Breast epithelium (tissue), 4 donors: Measurements from ENCODE around the gene ADCY1. TPM values are rescaled to one million over a fixed set of nuclear protein-coding genes. Genes with fewer than 3 reads are reported as not detected.

ENCODE experiments used
- DNase-seq, 2 donors: peaks; one replicate each; pipeline ENCODE4 v3.0.0-alpha.2; 2019; ENCODE audit warnings: low spot score in 2 of 2
- H3K27ac ChIP-seq, 2 donors: fragments of 200-600 bp; sonication (generic) in 1 of 2; one replicate each; pipeline ENCODE4 v1.5.1; 2016 to 2019; ENCODE audit warnings: mild to moderate bottlenecking in 1 of 2
- H3K27me3 ChIP-seq, 2 donors: fragments of 200-600 bp; sonication (generic) in 1 of 2; one replicate each; pipeline versions ENCODE4 v1.5.1 to v1.6.0; 2017 to 2019; ENCODE audit warnings: control low read depth in 1 of 2, mild to moderate bottlenecking in 1 of 2
- H3K36me3 ChIP-seq: fragments of 200-600 bp; one replicate; pipeline ENCODE4 v1.5.1; 2019
- H3K4me1 ChIP-seq, 2 donors: fragments of 200-600 bp; sonication (generic); one replicate each; pipeline ENCODE4 v1.5.1; 2016 to 2019; ENCODE audit warnings: control low read depth in 1 of 2
- H3K4me3 ChIP-seq, 3 donors: fragments of 200-600 bp; sonication (generic); 1 replicate in 2 of 3; 2 replicates in 1 of 3; pipeline ENCODE4 v1.5.1; 2016 to 2019; ENCODE audit warnings: mild to moderate bottlenecking in 3 of 3, moderate library complexity in 2 of 3
- H3K9me3 ChIP-seq, 2 donors: fragments of 200-600 bp; sonication (generic) in 1 of 2; one replicate each; pipeline ENCODE4 v1.5.1; 2016 to 2019; ENCODE audit warnings: control low read depth in 1 of 2
- POLR2A ChIP-seq: fragments of 450-650 bp; IDR thresholded peaks from one replicate; pipeline ENCODE4 v1.6.1; 2016; ENCODE audit warnings: antibody characterized with exemption, mild to moderate bottlenecking, moderate library complexity
- POLR2AphosphoS5 ChIP-seq, 3 donors: sonication (generic); formaldehyde crosslinking; IDR thresholded peaks; one replicate each; pipeline ENCODE4 v1.6.1; 2017; ENCODE audit warnings: antibody characterized with exemption in 3 of 3
- intact Hi-C: fragments of 100-400 bp; cut with DNase I; formaldehyde crosslinking; loops from one replicate; pipeline ENCODE4 v1.15.1; 2023; ENCODE audit warnings: low total_unique reads
- total RNA-seq, 3 donors: library from RNA; depleted of rRNA; stranded (reverse); fragments of >200 nt; gene quantifications; one replicate each; pipeline ENCODE4 v1.1.0, GENCODE V29; 2016
- TF ChIP-seq, protein P1 (sequence below), 3 donors: fragments of 450-650 bp; IDR thresholded peaks; one replicate each; pipeline ENCODE4 v1.5.1; 2016 to 2017; ENCODE audit warnings: antibody characterized with exemption in 3 of 3, mild to moderate bottlenecking in 3 of 3, moderate library complexity in 3 of 3

Gene ADCY1
- total RNA-seq, 3 donors from 2014 or later = 1.6 to 14.4 (median 2.5) TPM

DNA sequence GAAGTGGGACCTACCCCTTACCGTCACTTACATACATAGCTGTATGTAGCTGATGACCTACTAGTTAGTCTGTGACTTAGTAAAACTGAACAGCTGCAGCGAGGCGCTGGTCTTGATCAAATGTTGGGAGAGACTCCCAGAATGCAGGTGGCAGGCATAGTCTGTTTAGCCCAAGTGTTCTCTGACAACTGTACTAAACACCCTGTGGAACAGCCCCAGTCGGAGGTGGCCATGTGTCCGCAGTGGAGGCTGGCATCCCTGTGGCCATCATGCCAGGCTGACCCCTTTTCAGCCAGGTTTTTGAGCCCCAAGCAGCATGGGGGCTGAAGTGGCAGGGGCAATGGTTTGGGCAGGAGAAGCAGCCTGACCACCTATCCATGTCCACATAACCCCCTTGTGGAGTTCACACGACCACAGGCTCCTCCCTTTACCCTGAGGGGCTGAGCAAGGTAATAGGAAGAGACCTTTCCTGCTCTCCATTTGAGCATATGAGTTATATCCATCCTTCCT lies 7.2 kb downstream of the ADCY1 start:
- H3K9me3 ChIP-seq = no peaks in the 10 kb centered on the region
- no peaks in the 10 kb centered on the region for H3K4me1 ChIP-seq
- peak in 1 of 2 donors; percentile 20 for DNase-seq
- TF ChIP-seq POLR2A = no peak
- no peak for TF ChIP-seq POLR2AphosphoS5 (IDR thresholded peaks at IDR 0.05)
- TF ChIP-seq, protein P1, sequence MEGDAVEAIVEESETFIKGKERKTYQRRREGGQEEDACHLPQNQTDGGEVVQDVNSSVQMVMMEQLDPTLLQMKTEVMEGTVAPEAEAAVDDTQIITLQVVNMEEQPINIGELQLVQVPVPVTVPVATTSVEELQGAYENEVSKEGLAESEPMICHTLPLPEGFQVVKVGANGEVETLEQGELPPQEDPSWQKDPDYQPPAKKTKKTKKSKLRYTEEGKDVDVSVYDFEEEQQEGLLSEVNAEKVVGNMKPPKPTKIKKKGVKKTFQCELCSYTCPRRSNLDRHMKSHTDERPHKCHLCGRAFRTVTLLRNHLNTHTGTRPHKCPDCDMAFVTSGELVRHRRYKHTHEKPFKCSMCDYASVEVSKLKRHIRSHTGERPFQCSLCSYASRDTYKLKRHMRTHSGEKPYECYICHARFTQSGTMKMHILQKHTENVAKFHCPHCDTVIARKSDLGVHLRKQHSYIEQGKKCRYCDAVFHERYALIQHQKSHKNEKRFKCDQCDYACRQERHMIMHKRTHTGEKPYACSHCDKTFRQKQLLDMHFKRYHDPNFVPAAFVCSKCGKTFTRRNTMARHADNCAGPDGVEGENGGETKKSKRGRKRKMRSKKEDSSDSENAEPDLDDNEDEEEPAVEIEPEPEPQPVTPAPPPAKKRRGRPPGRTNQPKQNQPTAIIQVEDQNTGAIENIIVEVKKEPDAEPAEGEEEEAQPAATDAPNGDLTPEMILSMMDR (IDR thresholded peaks at IDR 0.05) = no peak
- no peaks in the 10 kb centered on the region for H3K36me3 ChIP-seq
- intact Hi-C loops = no loop called here
- peaks cover 0 to 6% of the 10 kb centered on the region in 2 donors for H3K27me3 ChIP-seq
- H3K4me3 ChIP-seq = no peak overlapping the region
- no peak overlapping the region for H3K27ac ChIP-seq

DNA sequence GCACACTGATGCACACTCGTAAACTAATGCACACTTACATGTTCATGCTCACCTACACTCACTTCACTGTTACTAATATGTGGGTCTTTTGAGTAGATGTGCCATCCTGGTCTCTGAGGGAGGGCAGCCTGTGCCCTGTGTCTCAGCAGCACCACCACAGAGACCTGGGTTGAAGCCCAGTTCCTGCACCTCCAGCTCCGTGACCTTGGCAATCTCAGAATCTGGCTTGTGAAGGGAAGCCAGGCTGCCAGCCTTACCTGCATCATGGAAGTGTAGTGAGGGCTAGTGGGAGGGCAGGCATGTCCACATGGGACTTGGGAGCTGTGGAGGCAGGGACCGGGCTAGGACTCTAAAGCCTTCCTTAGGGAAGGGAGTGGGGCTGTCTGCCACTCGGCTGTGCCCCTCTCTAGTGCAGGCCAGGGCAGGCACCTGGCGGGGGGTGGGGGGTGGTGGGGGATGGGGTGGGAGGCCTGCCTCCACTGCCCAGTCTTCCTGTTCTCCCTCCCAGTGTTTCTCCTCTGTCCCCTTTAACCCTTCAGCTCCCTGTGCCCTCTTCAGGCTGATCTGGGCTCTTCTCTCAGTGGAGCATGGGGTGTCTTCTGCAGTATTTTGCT lies 8.1 kb downstream of the ADCY1 start:
- peak in 1 of 2 donors; percentile 20 for DNase-seq
- Histone ChIP-seq H3K27me3 (no peaks in the 10 kb centered on the region), H3K36me3 (no peaks in the 10 kb centered on the region), H3K4me1 (no peaks in the 10 kb centered on the region), H3K4me3 (no peak overlapping the region), H3K9me3 (no peaks in the 10 kb centered on the region), H3K27ac (no peak overlapping the region)
- TF ChIP-seq, protein P1 (IDR thresholded peaks at IDR 0.05) = no peak
- TF ChIP-seq POLR2AphosphoS5 (IDR thresholded peaks at IDR 0.05) (no peak), POLR2A (no peak)
- intact Hi-C loops = no loop called here

DNA sequence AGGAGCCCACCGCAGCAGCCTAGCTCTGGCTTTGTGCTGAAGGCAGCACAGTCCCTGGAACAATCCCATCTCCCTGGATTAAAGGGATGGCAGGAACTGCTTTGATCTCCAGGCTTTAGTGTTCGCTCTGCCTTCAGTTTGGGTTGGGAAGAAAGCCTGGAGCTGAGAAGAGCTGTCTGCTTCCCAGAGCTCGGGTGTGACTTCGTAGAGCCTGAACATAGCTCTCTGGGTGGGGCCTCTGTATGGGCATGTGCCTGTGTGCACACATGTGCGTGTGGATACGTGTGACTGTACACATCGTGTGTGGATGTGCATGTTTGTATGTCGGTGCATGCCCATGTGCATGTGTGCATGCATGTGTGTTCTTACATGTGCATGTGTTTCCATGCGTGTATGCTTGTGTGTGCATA lies 8.7 kb downstream of the ADCY1 start:
- intact Hi-C loops = no loop called here
- peak in 1 of 2 donors; percentile 5 for DNase-seq
- H3K27ac ChIP-seq = no peak overlapping the region
- H3K4me3 ChIP-seq = no peak overlapping the region
- no peaks in the 10 kb centered on the region for H3K27me3 ChIP-seq
- TF ChIP-seq, protein P1 (IDR thresholded peaks at IDR 0.05) = no peak
- TF ChIP-seq POLR2AphosphoS5 (IDR thresholded peaks at IDR 0.05) = no peak
- no peak for TF ChIP-seq POLR2A
- no peaks in the 10 kb centered on the region for H3K9me3 ChIP-seq
- no peaks in the 10 kb centered on the region for H3K4me1 ChIP-seq
- no peaks in the 10 kb centered on the region for H3K36me3 ChIP-seq

DNA sequence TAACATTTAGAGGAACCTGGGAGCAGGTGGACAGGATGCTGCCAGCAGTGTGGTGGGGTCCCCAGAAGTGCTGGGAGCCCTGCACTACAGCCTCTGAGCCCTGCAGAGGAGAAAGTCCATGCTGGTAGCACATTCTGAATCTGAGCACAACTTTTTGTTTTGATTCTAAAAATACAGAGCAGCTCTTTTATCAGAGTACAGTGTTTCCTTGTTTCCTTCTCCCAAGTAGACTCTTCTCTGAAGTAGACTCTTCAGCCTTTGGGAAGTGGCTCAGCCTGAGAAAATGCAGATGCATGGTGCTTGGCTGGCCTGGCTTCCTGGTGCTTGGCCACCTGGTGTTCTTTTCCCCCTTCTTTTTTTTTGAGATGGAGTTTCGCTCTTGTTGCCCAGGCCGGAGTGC lies 9.1 kb downstream of the ADCY1 start:
- Histone ChIP-seq H3K9me3 (no peaks in the 10 kb centered on the region), H3K27ac (no peak overlapping the region), H3K27me3 (no peaks in the 10 kb centered on the region), H3K4me1 (no peaks in the 10 kb centered on the region), H3K36me3 (no peaks in the 10 kb centered on the region), H3K4me3 (no peak overlapping the region)
- intact Hi-C loops = no loop called here
- DNase-seq = peak in 1 of 2 donors; percentile 12
- TF ChIP-seq, protein P1 (IDR thresholded peaks at IDR 0.05) = no peak
- TF ChIP-seq POLR2AphosphoS5 (IDR thresholded peaks at IDR 0.05) (no peak), POLR2A (no peak)
